A673 (cell line): Measurements from ENCODE around the gene SUV39H2. TPM values are rescaled to one million over a fixed set of nuclear protein-coding genes. Genes with fewer than 3 reads are reported as not detected.
"Not testable (repeated sequence)": the region's sequence is repeated elsewhere in the genome, so short reads cannot be mapped to it uniquely, and the experiment has no call there.

ENCODE experiments used
- BruUV-seq: library from RNA; stranded (reverse); fragments of 400-500 nt; replicated peaks from 2 replicates; lab custom pipeline; 2021; lab: Mats Ljungman, UMichigan
- CTCF ChIA-PET: fragments of 300-600 bp; sonication (Branson Sonifier 250); formaldehyde crosslinking; loops from one replicate; lab custom pipeline; 2022; ENCODE audit warnings: antibody characterized with exemption; lab: Charles Lee
- POLR2A ChIA-PET: fragments of 300-600 bp; sonication (Branson Sonifier 250); formaldehyde crosslinking; loops from one replicate; lab custom pipeline; 2022; ENCODE audit warnings: antibody characterized with exemption; ENCODE audit not compliant: low non-redundant PET; lab: Charles Lee
- DNase-seq: peaks from one replicate; pipeline ENCODE4 v3.0.0-alpha.2; 2015; ENCODE audit warnings: low spot score
- H3K27ac ChIP-seq: fragments of 200-600 bp; sonication (generic); 2 replicates; pipeline ENCODE4 v1.5.1; 2016; ENCODE audit warnings: mixed run types, low read depth, mild to moderate bottlenecking, mixed read lengths, antibody characterized with exemption, low read length; ENCODE audit not compliant: poor library complexity, severe bottlenecking
- H3K27me3 ChIP-seq: fragments of 200-600 bp; sonication (generic); replicated peaks from 2 replicates; pipeline ENCODE4 v1.6.1; 2017; ENCODE audit warnings: mixed run types, low read depth, mild to moderate bottlenecking, mixed read lengths, antibody characterized with exemption, low read length; ENCODE audit not compliant: insufficient read depth, poor library complexity
- H3K36me3 ChIP-seq: fragments of 200-600 bp; sonication (generic); 2 replicates; pipeline ENCODE4 v1.6.1; 2016; ENCODE audit warnings: mixed run types, mild to moderate bottlenecking, mixed read lengths, antibody characterized with exemption, low read length; ENCODE audit not compliant: insufficient read depth, poor library complexity, severe bottlenecking
- H3K4me1 ChIP-seq: fragments of 200-600 bp; sonication (generic); 2 replicates; pipeline ENCODE4 v1.6.1; 2017; ENCODE audit warnings: mixed run types, mild to moderate bottlenecking, mixed read lengths, antibody characterized with exemption, low read length; ENCODE audit not compliant: insufficient read depth, poor library complexity, severe bottlenecking
- H3K4me3 ChIP-seq: fragments of 200-600 bp; sonication (generic); 2 replicates; pipeline ENCODE4 v1.5.1; 2016; ENCODE audit warnings: low read depth, mixed run types, mild to moderate bottlenecking, mixed read lengths, low read length; ENCODE audit not compliant: poor library complexity, severe bottlenecking
- H3K9me3 ChIP-seq: fragments of 200-600 bp; sonication (generic); 2 replicates; pipeline ENCODE4 v1.6.1; 2016; ENCODE audit warnings: mixed run types, low read depth, mild to moderate bottlenecking, mixed read lengths, antibody characterized with exemption, low read length; ENCODE audit not compliant: poor library complexity, severe bottlenecking
- EZH2 ChIP-seq: fragments of 200-600 bp; sonication (generic); IDR thresholded peaks from 2 replicates; pipeline ENCODE4 v1.6.1; 2017; ENCODE audit warnings: borderline replicate concordance, low read depth, mild to moderate bottlenecking, mixed read lengths, antibody characterized with exemption, low read length; ENCODE audit not compliant: poor library complexity, severe bottlenecking
- intact Hi-C: fragments of 100-400 bp; cut with micrococcal nuclease; formaldehyde crosslinking; loops from one replicate; pipeline ENCODE4 v1.10.0; 2022; ENCODE audit not compliant: unreplicated experiment
- total RNA-seq: library from RNA; stranded (reverse); gene quantifications from 2 replicates; pipeline ENCODE4 v1.2.3, GENCODE V29; 2021
- TF ChIP-seq, protein P1 (sequence below): fragments of 300-800, 200-600 bp; sonication (generic); conservative IDR thresholded peaks from 2 replicates; pipeline ENCODE4 v1.5.1; 2017; ENCODE audit warnings: low read depth, mild to moderate bottlenecking, antibody characterized with exemption, low read length, moderate library complexity, mixed read lengths

The SUV39H2 gene
- total RNA-seq, 1 experiment from 2014 or later: 83.2 TPM

DNA sequence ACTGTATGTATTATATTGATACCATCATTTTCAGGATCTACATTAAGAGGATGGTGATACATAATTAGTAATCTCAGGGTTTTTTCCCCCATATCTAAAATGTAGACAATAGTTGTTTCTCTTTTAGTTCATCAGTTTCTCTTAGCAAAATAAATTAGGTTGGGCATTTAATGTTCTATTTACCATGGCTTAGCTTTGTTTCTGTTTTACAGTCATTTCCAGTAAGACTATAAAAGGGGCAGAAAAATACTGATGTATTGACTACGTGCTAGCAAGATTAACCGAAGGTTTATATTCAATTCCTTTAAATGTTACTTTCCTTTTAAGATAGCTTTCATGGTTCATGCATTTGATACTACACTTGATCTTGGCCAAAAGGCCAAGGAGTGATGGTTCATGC, 26.2 kb downstream of the SUV39H2 start:
- BruUV-seq: no TSS peak
- no peak for DNase-seq
- Histone ChIP-seq H3K4me1 (no peaks in the 10 kb centered on the region), H3K4me3 (no peak overlapping the region), H3K36me3 (peaks cover 83% of the 10 kb centered on the region), H3K27ac (no peak overlapping the region), H3K27me3 (no peaks in the 10 kb centered on the region), H3K9me3 (peaks cover 10% of the 10 kb centered on the region)
- TF ChIP-seq, protein P1, sequence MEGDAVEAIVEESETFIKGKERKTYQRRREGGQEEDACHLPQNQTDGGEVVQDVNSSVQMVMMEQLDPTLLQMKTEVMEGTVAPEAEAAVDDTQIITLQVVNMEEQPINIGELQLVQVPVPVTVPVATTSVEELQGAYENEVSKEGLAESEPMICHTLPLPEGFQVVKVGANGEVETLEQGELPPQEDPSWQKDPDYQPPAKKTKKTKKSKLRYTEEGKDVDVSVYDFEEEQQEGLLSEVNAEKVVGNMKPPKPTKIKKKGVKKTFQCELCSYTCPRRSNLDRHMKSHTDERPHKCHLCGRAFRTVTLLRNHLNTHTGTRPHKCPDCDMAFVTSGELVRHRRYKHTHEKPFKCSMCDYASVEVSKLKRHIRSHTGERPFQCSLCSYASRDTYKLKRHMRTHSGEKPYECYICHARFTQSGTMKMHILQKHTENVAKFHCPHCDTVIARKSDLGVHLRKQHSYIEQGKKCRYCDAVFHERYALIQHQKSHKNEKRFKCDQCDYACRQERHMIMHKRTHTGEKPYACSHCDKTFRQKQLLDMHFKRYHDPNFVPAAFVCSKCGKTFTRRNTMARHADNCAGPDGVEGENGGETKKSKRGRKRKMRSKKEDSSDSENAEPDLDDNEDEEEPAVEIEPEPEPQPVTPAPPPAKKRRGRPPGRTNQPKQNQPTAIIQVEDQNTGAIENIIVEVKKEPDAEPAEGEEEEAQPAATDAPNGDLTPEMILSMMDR: no peak
- no peak for TF ChIP-seq EZH2
- ChIA-PET POLR2A (no interaction called here), CTCF (no interaction called here)
- intact Hi-C loops: no loop called here

DNA sequence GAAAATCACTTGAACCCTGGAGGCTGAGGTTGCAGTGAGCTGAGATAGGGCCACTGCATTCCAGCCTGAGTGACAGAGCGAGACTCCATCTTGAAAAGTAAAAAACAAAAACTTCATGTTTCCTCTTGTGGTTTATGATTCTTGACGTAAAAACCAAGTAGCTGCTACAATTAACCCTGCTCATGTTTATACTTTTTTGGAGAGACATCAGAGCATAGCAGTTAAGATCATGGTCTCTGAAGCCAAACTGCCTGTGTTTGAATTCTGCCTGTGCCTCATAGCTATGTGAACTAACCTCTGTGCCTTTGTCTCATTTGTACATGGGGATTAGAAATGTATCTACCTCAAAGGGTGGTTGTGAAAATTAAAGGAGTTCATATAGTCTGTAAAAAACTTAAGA, 27.2 kb downstream of the SUV39H2 start:
- no peak for DNase-seq
- no peaks in the 10 kb centered on the region for H3K4me1 ChIP-seq
- intact Hi-C loops: no loop called here
- H3K27me3 ChIP-seq: no peaks in the 10 kb centered on the region
- peaks cover 10% of the 10 kb centered on the region for H3K9me3 ChIP-seq
- ChIA-PET CTCF (no interaction called here), POLR2A (no interaction called here)
- no peak overlapping the region for H3K27ac ChIP-seq
- peaks cover 84% of the 10 kb centered on the region for H3K36me3 ChIP-seq
- no peak overlapping the region for H3K4me3 ChIP-seq
- BruUV-seq: no TSS peak
- TF ChIP-seq EZH2: no peak
- TF ChIP-seq, protein P1: no peak

DNA sequence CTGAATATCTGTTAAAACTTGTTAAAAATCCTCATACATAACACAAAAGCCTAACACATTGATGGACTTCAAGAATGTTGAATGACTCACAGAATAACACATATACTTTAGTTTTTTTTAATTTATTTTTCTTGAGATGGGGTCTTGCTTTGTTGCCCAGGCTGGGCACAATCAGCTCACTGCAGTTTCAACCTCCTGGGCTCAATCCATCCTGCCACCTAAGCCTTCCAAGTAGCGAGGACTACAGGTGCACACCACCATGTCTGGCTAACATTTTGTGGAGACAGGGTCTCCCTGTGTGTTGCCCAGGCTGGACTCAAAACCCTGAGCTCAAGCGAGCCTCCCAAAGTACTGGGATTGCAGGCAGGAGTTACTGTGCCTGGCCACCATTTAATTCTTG, 28.1 kb downstream of the SUV39H2 start:
- no TSS peak for BruUV-seq
- H3K9me3 ChIP-seq: peaks cover 10% of the 10 kb centered on the region
- no peak for DNase-seq
- H3K27me3 ChIP-seq: no peaks in the 10 kb centered on the region
- intact Hi-C loops: no loop called here
- ChIA-PET CTCF (interaction anchor here (0.6 kb wide), 1 partner anchor 30 kb away, joined by 3 read pairs; no protein-coding TSS in a partner anchor), POLR2A (no interaction called here)
- H3K4me1 ChIP-seq: no peaks in the 10 kb centered on the region
- no peak for TF ChIP-seq EZH2
- TF ChIP-seq, protein P1: no peak
- no peak overlapping the region for H3K4me3 ChIP-seq
- H3K36me3 ChIP-seq: peaks cover 85% of the 10 kb centered on the region
- H3K27ac ChIP-seq: no peak overlapping the region

DNA sequence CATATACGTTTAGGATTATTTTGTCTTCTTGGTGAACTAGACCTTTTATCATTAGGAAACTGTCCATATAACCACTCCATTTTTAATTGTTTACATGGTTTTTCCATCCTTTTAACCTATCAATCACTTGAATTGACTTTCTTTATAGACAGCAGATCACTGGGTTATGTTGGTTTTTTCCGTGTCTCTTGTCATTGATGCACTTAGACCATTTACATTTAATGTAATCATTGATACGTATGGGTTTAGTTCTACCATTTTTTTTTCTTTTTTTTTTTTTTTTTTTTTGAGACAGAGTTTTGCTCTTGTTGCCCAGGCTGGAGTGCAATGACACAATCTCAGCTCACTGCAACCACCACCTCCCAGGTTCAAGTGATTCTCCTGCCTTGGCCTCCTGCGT, 28.9 kb downstream of the SUV39H2 start:
- CTCF ChIA-PET, H3K27ac ChIP-seq, DNase-seq, H3K27me3 ChIP-seq, intact Hi-C loops, BruUV-seq, H3K4me3 ChIP-seq, H3K4me1 ChIP-seq: not testable (repeated sequence)
- Histone ChIP-seq H3K36me3 (peaks cover 87% of the 10 kb centered on the region), H3K9me3 (peaks cover 10% of the 10 kb centered on the region)
- POLR2A ChIA-PET: interaction anchor here (0.7 kb wide), 1 partner anchor 877 kb away, joined by 26 read pairs; no protein-coding TSS in a partner anchor
